GM12891 (cell line): ENCODE measurements around the gene PERM1.

ENCODE experiments used
- DNase-seq: peaks from one replicate; pipeline ENCODE4 v3.0.0; 2011; ENCODE audit warnings: low spot score; ENCODE audit not compliant: insufficient read length
- FAIRE-seq: peaks from 2 replicates; lab custom pipeline; 2011; peaks lifted over from hg19 to GRCh38; lab: Jason Lieb, UNC
- PAX5 ChIP-seq: IDR thresholded peaks from 2 replicates; pipeline ENCODE4 v1.6.1; 2011; ENCODE audit warnings: low read length, moderate library complexity, mild to moderate bottlenecking; ENCODE audit not compliant: insufficient read depth, severe bottlenecking
- POLR2A ChIP-seq: IDR thresholded peaks from 2 replicates; pipeline ENCODE4 v1.6.1; 2011; ENCODE audit warnings: low read depth, low read length, control low read depth
- POLR2AphosphoS5 ChIP-seq: IDR thresholded peaks from 2 replicates; pipeline ENCODE4 v1.6.1; 2011; ENCODE audit warnings: low read depth, low read length, control low read depth
- POU2F2 ChIP-seq: IDR thresholded peaks from 2 replicates; pipeline ENCODE4 v1.6.1; 2011; ENCODE audit warnings: low read depth, mild to moderate bottlenecking, control low read depth, low read length, moderate library complexity
- SPI1 ChIP-seq: IDR thresholded peaks from 2 replicates; pipeline ENCODE4 v1.6.1; 2011; ENCODE audit warnings: low read depth, low read length, control low read depth
- TAF1 ChIP-seq: IDR thresholded peaks from 2 replicates; pipeline ENCODE4 v1.6.1; 2011; ENCODE audit warnings: low read depth, low read length, control low read depth

PERM1 gene

GRCh38 chr1:1004780-1005697 lies 23.1 kb upstream of the PERM1 start:
- DNase-seq (no peak), FAIRE-seq (peak; percentile 33)
- no peak for TF ChIP-seq POLR2AphosphoS5
- no peak for TF ChIP-seq POLR2A

- DNase-seq: no peak
- no peak for TF ChIP-seq POU2F2
- no peak for TF ChIP-seq SPI1
- no peak for TF ChIP-seq TAF1
- TF ChIP-seq POLR2A: no peak
- TF ChIP-seq PAX5: no peak
- TF ChIP-seq POLR2AphosphoS5: no peak
- no peak for FAIRE-seq
Observed at GRCh38 chr1:1004420-1004779, 22.5 kb upstream of the PERM1 start.

GRCh38 chr1:1003618-1004419 lies 21.9 kb upstream of the PERM1 start:
- FAIRE-seq (no peak), DNase-seq (no peak)
- no peak for TF ChIP-seq POU2F2
- no peak for TF ChIP-seq TAF1
- no peak for TF ChIP-seq SPI1
- no peak for TF ChIP-seq POLR2A
- TF ChIP-seq POLR2AphosphoS5: no peak
- no peak for TF ChIP-seq PAX5

GRCh38 chr1:1001057-1001783 lies 19.3 kb upstream of the PERM1 start:
- DNase-seq (no peak), FAIRE-seq (no peak)
- no peak for TF ChIP-seq POU2F2
- no peak for TF ChIP-seq POLR2AphosphoS5

- DNase-seq (peak; percentile 75), FAIRE-seq (peak; percentile 98)
- TF ChIP-seq TAF1 (no peak), POLR2AphosphoS5 (no peak), PAX5 (no peak), POU2F2 (no peak), SPI1 (no peak), POLR2A (no peak)
Observed at GRCh38 chr1:1000357-1001056, 18.6 kb upstream of the PERM1 start.

- TF ChIP-seq SPI1: no peak
- FAIRE-seq: peak; percentile 54
- DNase-seq: no peak
Observed at GRCh38 chr1:999725-1000356, 17.9 kb upstream of the PERM1 start, which contains the start of gene HES4. Gene HES4, minus strand, starts transcription at chr1:1000097. Its CDS starts 124 bp downstream, at chr1:999973.

- TF ChIP-seq PAX5 (no peak), POLR2A (no peak), POLR2AphosphoS5 (no peak), POU2F2 (no peak), SPI1 (no peak), TAF1 (no peak)
- FAIRE-seq (no peak), DNase-seq (no peak)
Observed at GRCh38 chr1:998995-999724, 17.3 kb upstream of the PERM1 start.

- no peak for DNase-seq
- TF ChIP-seq PAX5 (no peak), TAF1 (no peak), POU2F2 (no peak), SPI1 (no peak), POLR2A (no peak), POLR2AphosphoS5 (no peak)
- no peak for FAIRE-seq
Observed at GRCh38 chr1:998745-998994, 16.8 kb upstream of the PERM1 start.
